HG03565 (cell line): ENCODE data around the gene SDHAF1.

Source experiments
- ATAC-seq: cut with Tn5 transposase; IDR thresholded peaks from one replicate; pipeline ENCODE4 v1.9.1; 2021; ENCODE audit warnings: mild to moderate bottlenecking, moderate library complexity; ENCODE audit not compliant: unreplicated experiment

The SDHAF1 gene

GRCh38 chr19:35986664-35987570 lies 8.1 kb upstream of the SDHAF1 start:
- ATAC-seq = no peak

- ATAC-seq = no peak
Observed at GRCh38 chr19:35987571-35987896, 7.5 kb upstream of the SDHAF1 start.

GRCh38 chr19:35988824-35989223 lies 6.2 kb upstream of the SDHAF1 start:
- no peak for ATAC-seq

GRCh38 chr19:35990156-35990555 lies 4.8 kb upstream of the SDHAF1 start:
- ATAC-seq = no peak

GRCh38 chr19:35990771-35991730 lies 3.9 kb upstream of the SDHAF1 start:
- no peak for ATAC-seq

- no peak for ATAC-seq
Observed at GRCh38 chr19:35991731-35992450, 3.1 kb upstream of the SDHAF1 start.

- ATAC-seq = no peak
Observed at GRCh38 chr19:35992907-35993765, 1.9 kb upstream of the SDHAF1 start.

- ATAC-seq = no peak
Observed at GRCh38 chr19:35993923-35994598, 927 bp upstream of the SDHAF1 start.

GRCh38 chr19:35996777-35997176 lies 1.8 kb downstream of the SDHAF1 start:
- no peak for ATAC-seq

- ATAC-seq = no peak
Observed at GRCh38 chr19:36001605-36002004, 6.6 kb downstream of the SDHAF1 start.

- ATAC-seq = no peak
Observed at GRCh38 chr19:36003284-36003683, 8.3 kb downstream of the SDHAF1 start.

- no peak for ATAC-seq
Observed at GRCh38 chr19:36006955-36007354, 12.0 kb downstream of the SDHAF1 start.

GRCh38 chr19:36008336-36008978 lies 13.5 kb downstream of the SDHAF1 start, which contains the start of gene SYNE4:
SYNE4 (minus strand) TSS chr19:36008813; CDS start chr19:36008681, 132 bp downstream.
- ATAC-seq = no peak

GRCh38 chr19:36009220-36009619 lies 14.2 kb downstream of the SDHAF1 start:
- no peak for ATAC-seq

- no peak for ATAC-seq
Observed at GRCh38 chr19:36009633-36010379, 14.8 kb downstream of the SDHAF1 start.

GRCh38 chr19:36010402-36010801 lies 15.4 kb downstream of the SDHAF1 start:
- ATAC-seq = no peak

GRCh38 chr19:36013280-36014011 lies 18.5 kb downstream of the SDHAF1 start:
- no peak for ATAC-seq
